AG04449 (cell line): ENCODE data around the gene PALM.

Experiments used
- CTCF ChIA-PET: fragments of 350-600 bp; formaldehyde crosslinking; extraction: SDS; loops from one replicate; lab custom pipeline; 2021; ENCODE audit warnings: antibody characterized with exemption; lab: Yijun Ruan, JAX
- POLR2A ChIA-PET: fragments of 400-600, 350-600 bp; formaldehyde crosslinking; extraction: SDS; loops from one replicate; lab custom pipeline; 2020; ENCODE audit warnings: antibody characterized with exemption, inconsistent platforms; lab: Yijun Ruan, JAX
- DNase-seq: peaks from one replicate; pipeline ENCODE4 v3.0.0-alpha.2; 2010; ENCODE audit warnings: low read depth, low spot score
- H3K4me3 ChIP-seq: 2 replicates; pipeline ENCODE4 v1.5.1; 2011; ENCODE audit warnings: low read depth, mild to moderate bottlenecking, control low read depth, low read length
- TF ChIP-seq, protein P1 (sequence below): IDR thresholded peaks from one replicate; pipeline ENCODE4 v1.5.1; 2011; ENCODE audit warnings: mild to moderate bottlenecking, moderate library complexity, low read length, control low read depth, inconsistent platforms; ENCODE audit not compliant: insufficient read depth; ENCODE audit errors: missing control alignments

The PALM gene

DNA sequence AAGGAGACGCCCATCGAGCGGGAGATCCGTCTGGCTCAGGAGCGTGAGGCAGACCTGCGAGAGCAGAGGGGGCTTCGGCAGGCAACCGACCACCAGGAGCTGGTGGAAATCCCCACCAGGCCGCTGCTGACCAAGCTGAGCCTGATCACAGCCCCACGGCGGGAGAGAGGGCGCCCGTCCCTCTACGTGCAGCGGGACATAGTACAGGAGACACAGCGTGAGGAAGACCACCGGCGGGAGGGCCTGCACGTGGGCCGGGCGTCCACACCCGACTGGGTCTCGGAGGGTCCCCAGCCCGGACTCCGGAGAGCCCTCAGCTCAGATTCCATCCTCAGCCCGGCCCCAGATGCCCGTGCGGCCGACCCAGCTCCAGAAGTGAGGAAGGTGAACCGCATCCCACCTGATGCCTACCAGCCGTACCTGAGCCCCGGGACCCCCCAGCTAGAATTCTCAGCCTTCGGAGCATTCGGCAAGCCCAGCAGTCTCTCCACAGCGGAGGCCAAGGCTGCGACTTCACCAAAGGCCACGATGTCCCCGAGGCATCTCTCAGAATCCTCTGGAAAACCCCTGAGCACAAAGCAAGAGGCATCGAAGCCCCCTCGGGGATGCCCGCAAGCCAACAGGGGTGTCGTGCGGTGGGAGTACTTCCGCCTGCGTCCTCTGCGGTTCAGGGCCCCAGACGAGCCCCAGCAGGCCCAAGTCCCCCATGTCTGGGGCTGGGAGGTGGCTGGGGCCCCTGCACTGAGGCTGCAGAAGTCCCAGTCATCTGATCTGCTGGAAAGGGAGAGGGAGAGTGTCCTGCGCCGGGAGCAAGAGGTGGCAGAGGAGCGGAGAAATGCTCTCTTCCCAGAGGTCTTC is 49.3 kb downstream of the PALM start:
- ChIA-PET CTCF (no interaction called here), POLR2A (no interaction called here)

DNA sequence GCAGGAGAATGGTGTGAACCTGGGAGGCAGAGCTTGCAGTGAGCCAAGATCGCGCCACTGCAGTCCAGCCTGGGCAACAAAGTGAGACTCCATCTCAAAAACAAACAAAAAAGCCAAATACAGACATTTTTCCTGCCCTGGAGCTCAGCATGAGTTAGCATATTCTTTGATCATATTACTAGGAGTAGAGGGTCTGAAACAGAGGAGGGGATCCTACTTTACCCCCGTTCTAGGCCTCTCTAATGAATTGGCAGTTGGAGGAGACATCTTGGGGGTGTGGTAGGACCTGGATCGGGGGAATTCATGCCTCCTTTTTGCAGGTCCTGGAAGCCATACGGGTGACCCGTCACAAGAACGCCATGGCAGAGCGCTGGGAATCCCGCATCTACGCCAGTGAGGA is 54.4 kb downstream of the PALM start:
- no peak for DNase-seq
- no peak overlapping the region for H3K4me3 ChIP-seq
- ChIA-PET POLR2A (no interaction called here), CTCF (interaction anchor here (1.2 kb wide), 1 partner anchor 8 kb away, joined by 4 read pairs; no protein-coding TSS in a partner anchor)
- TF ChIP-seq, protein P1, sequence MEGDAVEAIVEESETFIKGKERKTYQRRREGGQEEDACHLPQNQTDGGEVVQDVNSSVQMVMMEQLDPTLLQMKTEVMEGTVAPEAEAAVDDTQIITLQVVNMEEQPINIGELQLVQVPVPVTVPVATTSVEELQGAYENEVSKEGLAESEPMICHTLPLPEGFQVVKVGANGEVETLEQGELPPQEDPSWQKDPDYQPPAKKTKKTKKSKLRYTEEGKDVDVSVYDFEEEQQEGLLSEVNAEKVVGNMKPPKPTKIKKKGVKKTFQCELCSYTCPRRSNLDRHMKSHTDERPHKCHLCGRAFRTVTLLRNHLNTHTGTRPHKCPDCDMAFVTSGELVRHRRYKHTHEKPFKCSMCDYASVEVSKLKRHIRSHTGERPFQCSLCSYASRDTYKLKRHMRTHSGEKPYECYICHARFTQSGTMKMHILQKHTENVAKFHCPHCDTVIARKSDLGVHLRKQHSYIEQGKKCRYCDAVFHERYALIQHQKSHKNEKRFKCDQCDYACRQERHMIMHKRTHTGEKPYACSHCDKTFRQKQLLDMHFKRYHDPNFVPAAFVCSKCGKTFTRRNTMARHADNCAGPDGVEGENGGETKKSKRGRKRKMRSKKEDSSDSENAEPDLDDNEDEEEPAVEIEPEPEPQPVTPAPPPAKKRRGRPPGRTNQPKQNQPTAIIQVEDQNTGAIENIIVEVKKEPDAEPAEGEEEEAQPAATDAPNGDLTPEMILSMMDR = no peak

More for the DNA sequence above, 49.3 kb downstream of the PALM start:
- TF ChIP-seq, protein P1 = no peak
- H3K4me3 ChIP-seq = no peak overlapping the region
- DNase-seq = no peak

DNA sequence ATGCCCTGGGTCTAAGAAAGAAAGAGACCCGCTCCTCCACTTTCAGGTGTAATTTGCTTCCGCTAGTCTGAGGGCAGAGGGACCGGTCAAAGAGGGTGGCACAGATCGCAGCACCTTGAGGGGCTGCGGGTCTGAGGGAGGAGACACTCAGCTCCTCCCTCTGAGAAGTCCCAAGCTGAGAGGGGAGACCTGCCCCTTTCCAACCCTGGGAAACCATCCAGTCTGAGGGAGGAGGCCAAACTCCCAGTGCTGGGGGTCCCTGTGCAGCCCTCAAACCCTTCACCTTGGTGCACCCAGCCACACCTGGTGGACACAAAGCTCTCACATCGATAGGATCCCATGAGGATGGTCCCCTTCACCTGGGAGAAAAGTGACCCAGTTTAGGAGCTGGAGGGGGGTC is 55.1 kb downstream of the PALM start:
- TF ChIP-seq, protein P1 = no peak
- DNase-seq = no peak
- ChIA-PET CTCF (interaction anchor here (1.0 to 1.6 kb wide), 2 partner anchors 11 kb away, joined by 3 to 5 read pairs; no protein-coding TSS in a partner anchor), POLR2A (no interaction called here)
- no peak overlapping the region for H3K4me3 ChIP-seq

- TF ChIP-seq, protein P1 = no peak
- no peak overlapping the region for H3K4me3 ChIP-seq
- ChIA-PET POLR2A (no interaction called here), CTCF (interaction anchor here (1.0 to 1.6 kb wide), 2 partner anchors 10 to 11 kb away, joined by 3 to 5 read pairs; no protein-coding TSS in a partner anchor)
- DNase-seq = no peak
Measured at GRCh38 chr19:764301-764700, 55.6 kb downstream of the PALM start.

DNA sequence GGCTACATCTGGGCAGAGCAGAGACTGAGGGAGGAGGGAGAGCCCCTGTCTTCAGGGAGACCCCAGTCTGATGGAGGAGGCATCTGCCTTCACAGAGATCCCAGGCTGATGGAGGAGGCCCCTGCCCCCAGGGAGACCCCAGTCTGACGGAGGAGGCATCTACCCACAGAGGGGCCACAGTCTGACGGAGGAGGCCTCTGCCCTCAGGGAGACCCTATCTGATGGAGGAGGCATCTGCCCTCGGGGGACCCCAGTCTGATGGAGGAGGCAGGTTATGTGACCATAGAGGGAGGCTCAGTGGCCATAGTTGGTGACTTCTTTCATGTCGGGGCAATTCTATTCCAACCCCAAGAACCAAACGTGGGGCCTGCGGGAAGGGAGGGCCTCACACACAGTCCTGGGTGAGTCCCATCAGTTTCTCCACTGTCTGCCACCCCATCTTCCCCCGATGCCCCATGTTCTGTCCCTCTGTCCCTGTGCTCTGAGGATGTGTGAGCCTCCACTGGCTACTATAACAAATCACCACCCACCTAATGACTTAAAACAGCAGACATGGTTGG is 56.5 kb downstream of the PALM start:
- H3K4me3 ChIP-seq = no peak overlapping the region
- DNase-seq = no peak
- CTCF ChIA-PET = interaction anchor here (1.0 to 1.6 kb wide), 2 partner anchors 12 to 93 kb away, joined by 3 to 5 read pairs; no protein-coding TSS in a partner anchor
- TF ChIP-seq, protein P1 = no peak
- POLR2A ChIA-PET = no interaction called here

- TF ChIP-seq, protein P1 = no peak
- ChIA-PET POLR2A (no interaction called here), CTCF (interaction anchor here (0.6 to 3.0 kb wide), 9 partner anchors 8 to 213 kb away, joined by 3 to 19 read pairs (median 17); no protein-coding TSS in a partner anchor)
- DNase-seq = peak; percentile 45
- no peak overlapping the region for H3K4me3 ChIP-seq
Measured at GRCh38 chr19:768424-768823, 59.7 kb downstream of the PALM start.
